Osteocyte (in vitro differentiated cells): ENCODE results near the gene WDR53. TPM values are rescaled to one million over a fixed set of nuclear protein-coding genes. Genes with fewer than 3 reads are reported as not detected.
"Not testable (repeated sequence)": the region's sequence is repeated elsewhere in the genome, so short reads cannot be mapped to it uniquely, and the experiment has no call there.

ENCODE experiments used
- DNase-seq: peaks from one replicate; pipeline ENCODE4 v3.0.0; 2021; ENCODE audit warnings: mixed read lengths; ENCODE audit not compliant: unreplicated experiment; ENCODE audit errors: extremely low spot score
- H3K27ac Mint-ChIP-seq: one replicate; pipeline ENCODE4 v1.8.0; 2021; ENCODE audit warnings: mild to moderate bottlenecking, mixed read lengths; ENCODE audit not compliant: unreplicated experiment
- H3K27me3 Mint-ChIP-seq: one replicate; pipeline ENCODE4 v1.8.0; 2021; ENCODE audit warnings: mixed read lengths; ENCODE audit not compliant: unreplicated experiment
- H3K36me3 Mint-ChIP-seq: one replicate; pipeline ENCODE4 v1.8.0; 2021; ENCODE audit warnings: mixed read lengths; ENCODE audit not compliant: unreplicated experiment
- H3K4me1 Mint-ChIP-seq: one replicate; pipeline ENCODE4 v1.8.0; 2021; ENCODE audit warnings: mixed read lengths; ENCODE audit not compliant: unreplicated experiment
- H3K4me3 Mint-ChIP-seq: one replicate; pipeline ENCODE4 v1.8.0; 2021; ENCODE audit warnings: mild to moderate bottlenecking, moderate library complexity, mixed read lengths; ENCODE audit not compliant: unreplicated experiment
- H3K9me3 Mint-ChIP-seq: one replicate; pipeline ENCODE4 v1.8.0; 2021; ENCODE audit warnings: mixed read lengths; ENCODE audit not compliant: unreplicated experiment
- CTCF ChIP-seq: fragments of 200-600 bp; sonication (generic); IDR thresholded peaks from 2 replicates; pipeline ENCODE4 v1.5.0; 2021; ENCODE audit warnings: antibody characterized with exemption, mild to moderate bottlenecking, moderate library complexity
- total RNA-seq: library from RNA; stranded (reverse); gene quantifications from 2 replicates; pipeline ENCODE4 v1.2.1, GENCODE V29; 2021

Gene WDR53
- total RNA-seq, 1 donor from 2014 or later: 15.4 TPM

GRCh38 chr3:196602673-196603072 is 34.3 kb upstream of the WDR53 start:
- H3K27me3 Mint-ChIP-seq: peaks cover 43% of the 10 kb centered on the region
- no peak for TF ChIP-seq CTCF
- no peak overlapping the region for H3K27ac Mint-ChIP-seq
- no peaks in the 10 kb centered on the region for H3K9me3 Mint-ChIP-seq
- H3K4me1 Mint-ChIP-seq: peaks cover 3% of the 10 kb centered on the region
- no peak for DNase-seq
- no peak overlapping the region for H3K4me3 Mint-ChIP-seq
- H3K36me3 Mint-ChIP-seq: no peaks in the 10 kb centered on the region

DNA sequence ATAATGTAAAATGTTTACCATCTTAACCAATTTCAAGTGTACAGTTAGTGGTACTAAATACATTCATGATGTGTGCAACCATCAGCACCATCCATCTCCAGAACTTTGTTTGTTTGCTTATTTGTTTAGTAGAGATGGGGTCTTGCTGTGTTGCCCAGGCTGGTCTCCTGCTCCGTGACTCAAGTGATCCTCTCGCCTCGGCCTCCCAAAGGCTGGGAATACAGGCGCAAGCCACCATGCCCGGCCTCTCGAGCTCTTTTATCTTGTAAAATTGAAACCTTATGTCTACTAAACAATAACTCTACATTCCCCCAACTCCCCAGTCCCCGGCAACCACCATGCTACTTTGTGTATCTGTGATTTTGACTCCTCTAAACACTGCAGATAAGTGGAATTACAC is 32.0 kb upstream of the WDR53 start:
- TF ChIP-seq CTCF: no peak
- H3K27me3 Mint-ChIP-seq: peaks cover 45% of the 10 kb centered on the region
- H3K36me3 Mint-ChIP-seq: no peaks in the 10 kb centered on the region
- no peak overlapping the region for H3K27ac Mint-ChIP-seq
- no peak overlapping the region for H3K4me3 Mint-ChIP-seq
- peaks cover 3% of the 10 kb centered on the region for H3K4me1 Mint-ChIP-seq
- DNase-seq: peak; percentile 53
- no peaks in the 10 kb centered on the region for H3K9me3 Mint-ChIP-seq

GRCh38 chr3:196599734-196600128 is 31.4 kb upstream of the WDR53 start:
- no peak for DNase-seq

DNA sequence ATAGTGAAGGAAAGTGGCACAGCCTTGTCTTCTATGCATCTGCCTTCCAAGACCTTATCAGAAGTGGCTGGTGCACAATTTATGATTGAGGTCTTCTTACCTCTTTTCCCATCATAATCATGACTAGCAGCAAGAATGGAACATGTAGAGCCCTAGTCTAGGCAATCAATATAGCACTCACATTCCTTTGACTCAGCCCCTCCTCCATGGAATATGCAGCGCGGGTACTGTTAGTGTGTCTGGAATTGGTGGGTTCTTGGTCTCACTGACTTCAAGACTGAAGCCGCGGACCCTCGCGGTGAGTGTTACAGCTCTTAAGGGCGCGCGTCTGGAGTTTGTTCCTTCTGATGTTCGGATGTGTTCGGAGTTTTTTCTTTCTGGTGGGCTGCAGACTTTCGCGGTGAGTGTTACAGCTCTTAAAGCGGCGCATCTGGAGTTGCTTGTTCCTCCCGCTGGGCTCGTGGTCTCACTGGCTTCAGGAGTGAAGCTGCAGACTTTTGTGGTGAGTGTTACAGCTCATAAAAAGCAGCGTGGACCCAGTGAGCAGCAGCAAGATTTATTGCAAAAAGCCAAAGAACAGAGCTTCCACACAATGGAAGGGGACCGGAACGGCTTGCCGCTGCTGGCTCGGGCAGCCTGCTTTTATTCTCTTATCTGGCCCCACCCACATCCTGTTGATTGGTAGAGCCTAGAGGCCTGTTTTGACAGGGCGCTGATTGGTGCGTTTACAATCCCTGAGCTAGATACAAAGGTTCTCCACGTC is 29.8 kb upstream of the WDR53 start:
- not testable (repeated sequence) for H3K9me3 Mint-ChIP-seq, H3K27ac Mint-ChIP-seq, H3K36me3 Mint-ChIP-seq, H3K4me3 Mint-ChIP-seq, H3K4me1 Mint-ChIP-seq
- DNase-seq: peak; percentile 49
- peaks cover 40% of the 10 kb centered on the region for H3K27me3 Mint-ChIP-seq

More at GRCh38 chr3:196599734-196600128, 31.4 kb upstream of the WDR53 start:
- H3K4me3 Mint-ChIP-seq: no peak overlapping the region
- H3K27ac Mint-ChIP-seq: no peak overlapping the region
- H3K4me1 Mint-ChIP-seq: peaks cover 3% of the 10 kb centered on the region
- peaks cover 43% of the 10 kb centered on the region for H3K27me3 Mint-ChIP-seq
- no peaks in the 10 kb centered on the region for H3K36me3 Mint-ChIP-seq
- TF ChIP-seq CTCF: no peak
- H3K9me3 Mint-ChIP-seq: no peaks in the 10 kb centered on the region

GRCh38 chr3:196596355-196596754 is 28.0 kb upstream of the WDR53 start:
- peak; percentile 42 for DNase-seq
- no peaks in the 10 kb centered on the region for H3K9me3 Mint-ChIP-seq
- no peak overlapping the region for H3K27ac Mint-ChIP-seq
- H3K4me3 Mint-ChIP-seq: no peak overlapping the region
- H3K27me3 Mint-ChIP-seq: peaks cover 40% of the 10 kb centered on the region
- H3K4me1 Mint-ChIP-seq: no peaks in the 10 kb centered on the region
- no peaks in the 10 kb centered on the region for H3K36me3 Mint-ChIP-seq
- no peak for TF ChIP-seq CTCF
